Activated naive CD8-positive, alpha-beta T cell treated with anti-CD3 and anti-CD28 coated beads, Interleukin-2, amount 10 ng/mL, durations not matched to agents 7 days and 5 days (primary cell): ENCODE data around the gene CACYBP. TPM values are rescaled to one million over a fixed set of nuclear protein-coding genes. Genes with fewer than 3 reads are reported as not detected.
A peak's percentile ranks its signal among the peaks of the same experiment; 100 is the strongest.

Experiments used
- ATAC-seq: fragments of 150-1000 bp; cut with Tn5 transposase; one replicate; pipeline ENCODE4 v1.10.0; 2021; ENCODE audit warnings: low read depth, moderate library complexity
- POLR2A ChIA-PET: fragments of 350-600 bp; sonication (Branson Sonifier 250); formaldehyde crosslinking; loops from one replicate; lab custom pipeline; 2021; ENCODE audit warnings: antibody characterized with exemption; lab: Charles Lee
- DNase-seq: peaks from one replicate; pipeline ENCODE4 v3.0.0; 2021
- H3K27ac Mint-ChIP-seq: one replicate; pipeline ENCODE4 v1.8.0; 2022; ENCODE audit warnings: mild to moderate bottlenecking, mixed read lengths
- H3K27me3 Mint-ChIP-seq: one replicate; pipeline ENCODE4 v1.8.0; 2022; ENCODE audit warnings: mild to moderate bottlenecking, moderate library complexity, mixed read lengths
- H3K36me3 Mint-ChIP-seq: one replicate; pipeline ENCODE4 v1.8.0; 2021; ENCODE audit warnings: mild to moderate bottlenecking, mixed read lengths
- H3K4me1 Mint-ChIP-seq: one replicate; pipeline ENCODE4 v1.8.0; 2021; ENCODE audit warnings: mixed read lengths
- H3K4me3 Mint-ChIP-seq: one replicate; pipeline ENCODE4 v1.8.0; 2022; ENCODE audit warnings: mild to moderate bottlenecking, moderate library complexity, mixed read lengths
- H3K9me3 Mint-ChIP-seq: one replicate; pipeline ENCODE4 v1.8.0; 2021; ENCODE audit warnings: mixed read lengths
- total RNA-seq, 2 experiments: library from RNA; stranded (reverse); gene quantifications; one replicate each; pipeline ENCODE4 v1.2.3, GENCODE V29; 2021

The CACYBP gene
- total RNA-seq, 2 experiments from 2014 or later: 147 to 177 TPM

- POLR2A ChIA-PET: interaction anchor here (0.6 to 1.5 kb wide), 4 partner anchors 16 to 183 kb away, joined by 3 to 5 read pairs (median 4); partner anchors contain the start of gene CACYBP
- no peaks in the 10 kb centered on the region for H3K9me3 Mint-ChIP-seq
- DNase-seq: no peak
- peak; percentile 39 for ATAC-seq
- peaks cover 16% of the 10 kb centered on the region for H3K4me1 Mint-ChIP-seq
- H3K36me3 Mint-ChIP-seq: peaks cover 28% of the 10 kb centered on the region
- no peaks in the 10 kb centered on the region for H3K27me3 Mint-ChIP-seq
- no peak overlapping the region for H3K27ac Mint-ChIP-seq
- H3K4me3 Mint-ChIP-seq: no peak overlapping the region
These were observed 16.6 kb upstream of the CACYBP start for GRCh38 chr1:174982971-174983689.

- DNase-seq: no peak
- ATAC-seq: no peak
- Mint-ChIP-seq H3K4me1 (peaks cover 27% of the 10 kb centered on the region), H3K4me3 (no peak overlapping the region), H3K27me3 (no peaks in the 10 kb centered on the region), H3K27ac (no peak overlapping the region), H3K36me3 (peaks cover 36% of the 10 kb centered on the region), H3K9me3 (no peaks in the 10 kb centered on the region)
- POLR2A ChIA-PET: interaction anchor here (1.3 to 1.6 kb wide), 3 partner anchors 14 to 185 kb away, joined by 3 to 6 read pairs (median 4); partner anchors contain the start of gene CACYBP
These were observed 14.8 kb upstream of the CACYBP start for GRCh38 chr1:174984952-174985351.

GRCh38 chr1:174988539-174988938 lies 11.2 kb upstream of the CACYBP start:
- no peak overlapping the region for H3K4me3 Mint-ChIP-seq
- no peaks in the 10 kb centered on the region for H3K9me3 Mint-ChIP-seq
- ATAC-seq (no peak), DNase-seq (no peak)
- H3K27ac Mint-ChIP-seq: no peak overlapping the region
- H3K27me3 Mint-ChIP-seq: no peaks in the 10 kb centered on the region
- POLR2A ChIA-PET: interaction anchor here (1.4 kb wide), 2 partner anchors 23 to 189 kb away, joined by 3 read pairs; no protein-coding TSS in a partner anchor
- H3K4me1 Mint-ChIP-seq: peaks cover 20% of the 10 kb centered on the region
- H3K36me3 Mint-ChIP-seq: peaks cover 15% of the 10 kb centered on the region

GRCh38 chr1:174988986-174989385 lies 10.8 kb upstream of the CACYBP start:
- peak overlapping the region; percentile 79 for H3K4me3 Mint-ChIP-seq
- DNase-seq: no peak
- H3K27me3 Mint-ChIP-seq: no peaks in the 10 kb centered on the region
- H3K4me1 Mint-ChIP-seq: peaks cover 20% of the 10 kb centered on the region
- peaks cover 14% of the 10 kb centered on the region for H3K36me3 Mint-ChIP-seq
- ATAC-seq: no peak
- POLR2A ChIA-PET: interaction anchor here (0.9 to 1.4 kb wide), 4 partner anchors 11 to 189 kb away, joined by 3 to 13 read pairs (median 4); partner anchors contain the start of gene CACYBP
- no peaks in the 10 kb centered on the region for H3K9me3 Mint-ChIP-seq
- peak overlapping the region; percentile 15 for H3K27ac Mint-ChIP-seq

GRCh38 chr1:174989536-174990220 lies 10.1 kb upstream of the CACYBP start:
- Mint-ChIP-seq H3K4me3 (peak overlapping the region; percentile 79), H3K27me3 (no peaks in the 10 kb centered on the region), H3K4me1 (peaks cover 19% of the 10 kb centered on the region), H3K9me3 (no peaks in the 10 kb centered on the region), H3K27ac (peak overlapping the region; percentile 87), H3K36me3 (peaks cover 14% of the 10 kb centered on the region)
- POLR2A ChIA-PET: interaction anchor here (0.9 to 1.4 kb wide), 4 partner anchors 10 to 190 kb away, joined by 3 to 13 read pairs (median 4); partner anchors contain the start of gene CACYBP
- ATAC-seq: no peak
- no peak for DNase-seq

GRCh38 chr1:174990382-174990999 lies 9.3 kb upstream of the CACYBP start:
- peak overlapping the region; percentile 89 for H3K27ac Mint-ChIP-seq
- peaks cover 13% of the 10 kb centered on the region for H3K36me3 Mint-ChIP-seq
- ATAC-seq (peak; percentile 61), DNase-seq (no peak)
- no peaks in the 10 kb centered on the region for H3K9me3 Mint-ChIP-seq
- H3K4me3 Mint-ChIP-seq: peak overlapping the region; percentile 80
- H3K27me3 Mint-ChIP-seq: no peaks in the 10 kb centered on the region
- peaks cover 15% of the 10 kb centered on the region for H3K4me1 Mint-ChIP-seq
- POLR2A ChIA-PET: interaction anchor here (1.4 kb wide), 1 partner anchor 9 kb away, joined by 13 read pairs; the partner anchor contains the start of gene CACYBP

- no peaks in the 10 kb centered on the region for H3K9me3 Mint-ChIP-seq
- peaks cover 12% of the 10 kb centered on the region for H3K36me3 Mint-ChIP-seq
- H3K27me3 Mint-ChIP-seq: no peaks in the 10 kb centered on the region
- H3K4me1 Mint-ChIP-seq: peaks cover 14% of the 10 kb centered on the region
- H3K4me3 Mint-ChIP-seq: no peak overlapping the region
- H3K27ac Mint-ChIP-seq: no peak overlapping the region
- ATAC-seq: no peak
- no peak for DNase-seq
- POLR2A ChIA-PET: interaction anchor here (0.5 kb wide), 1 partner anchor 464 kb away, joined by 3 read pairs; no protein-coding TSS in a partner anchor
These were observed 8.3 kb upstream of the CACYBP start for GRCh38 chr1:174991473-174991872.

- Mint-ChIP-seq H3K27me3 (no peaks in the 10 kb centered on the region), H3K4me1 (peaks cover 8% of the 10 kb centered on the region), H3K4me3 (no peak overlapping the region), H3K36me3 (peaks cover 6% of the 10 kb centered on the region), H3K27ac (no peak overlapping the region), H3K9me3 (no peaks in the 10 kb centered on the region)
- POLR2A ChIA-PET: no interaction called here
- no peak for ATAC-seq
- DNase-seq: no peak
These were observed 4.6 kb upstream of the CACYBP start for GRCh38 chr1:174995121-174995520.

- Mint-ChIP-seq H3K9me3 (no peaks in the 10 kb centered on the region), H3K4me3 (no peak overlapping the region), H3K4me1 (peaks cover 8% of the 10 kb centered on the region), H3K27ac (no peak overlapping the region), H3K36me3 (peaks cover 3% of the 10 kb centered on the region), H3K27me3 (no peaks in the 10 kb centered on the region)
- POLR2A ChIA-PET: no interaction called here
- ATAC-seq (no peak), DNase-seq (no peak)
These were observed 3.8 kb upstream of the CACYBP start for GRCh38 chr1:174995916-174996315.

GRCh38 chr1:174996476-174996875 lies 3.3 kb upstream of the CACYBP start:
- POLR2A ChIA-PET: interaction anchor here (0.6 kb wide), 1 partner anchor 790 kb away, joined by 3 read pairs; no protein-coding TSS in a partner anchor
- DNase-seq (no peak), ATAC-seq (no peak)
- H3K9me3 Mint-ChIP-seq: no peaks in the 10 kb centered on the region
- H3K27me3 Mint-ChIP-seq: no peaks in the 10 kb centered on the region
- no peak overlapping the region for H3K4me3 Mint-ChIP-seq
- peaks cover 5% of the 10 kb centered on the region for H3K36me3 Mint-ChIP-seq
- peaks cover 11% of the 10 kb centered on the region for H3K4me1 Mint-ChIP-seq
- no peak overlapping the region for H3K27ac Mint-ChIP-seq

- no peak for DNase-seq
- Mint-ChIP-seq H3K9me3 (no peaks in the 10 kb centered on the region), H3K36me3 (peaks cover 5% of the 10 kb centered on the region), H3K4me3 (no peak overlapping the region), H3K27ac (peak overlapping the region; percentile 10), H3K27me3 (no peaks in the 10 kb centered on the region), H3K4me1 (peaks cover 14% of the 10 kb centered on the region)
- no peak for ATAC-seq
- POLR2A ChIA-PET: interaction anchor here (0.6 kb wide), 2 partner anchors 197 to 791 kb away, joined by 3 read pairs; no protein-coding TSS in a partner anchor
These were observed 2.7 kb upstream of the CACYBP start for GRCh38 chr1:174997041-174997440.

GRCh38 chr1:174998569-174999215 lies 1.1 kb upstream of the CACYBP start:
- Mint-ChIP-seq H3K27me3 (no peaks in the 10 kb centered on the region), H3K27ac (no peak overlapping the region), H3K36me3 (peaks cover 5% of the 10 kb centered on the region), H3K4me1 (peaks cover 26% of the 10 kb centered on the region), H3K9me3 (no peaks in the 10 kb centered on the region), H3K4me3 (no peak overlapping the region)
- DNase-seq (no peak), ATAC-seq (peak; percentile 0)
- POLR2A ChIA-PET: interaction anchor here (0.6 to 3.4 kb wide), 17 partner anchors 9 to 1522 kb away, joined by 3 to 105 read pairs (median 6); partner anchors contain the start of genes KIAA0040, MRPS14 and RC3H1
